ENCODE measurements around the gene HDDC2.

Gene HDDC2

GRCh38 chr6:125259354-125259736 lies 42.4 kb downstream of the HDDC2 start:
- H3K27me3 ChIP-seq (ENCODE audit: control insufficient read depth in 1 of 2, insufficient read depth in 2 of 2, low read length in 2 of 2) = no peaks in the 10 kb centered on the region
- no peaks in the 10 kb centered on the region for H3K4me1 ChIP-seq (ENCODE audit: control insufficient read depth in 1 of 2, insufficient read depth in 2 of 2, low read length in 2 of 2)
- no peak overlapping the region for H3K4me3 ChIP-seq (ENCODE audit: low read depth in 1 of 2, low read length in 2 of 2)
- H3K9me3 ChIP-seq (ENCODE audit: control insufficient read depth in 1 of 2, low read length in 2 of 2) = no peaks in the 10 kb centered on the region
- no peak overlapping the region for H3K9ac ChIP-seq (ENCODE audit: low read depth in 1 of 2, low read length in 2 of 2)
- H3K36me3 ChIP-seq (ENCODE audit: control insufficient read depth in 1 of 2, insufficient read depth in 2 of 2, low read length in 2 of 2) = no peaks in the 10 kb centered on the region
- H3K27ac ChIP-seq (ENCODE audit: low read depth, low read length) = no peak overlapping the region

- Histone ChIP-seq H3K27ac (ENCODE audit: low read depth, low read length) (no peak overlapping the region), H3K4me1 (ENCODE audit: control insufficient read depth in 1 of 2, insufficient read depth in 2 of 2, low read length in 2 of 2) (no peaks in the 10 kb centered on the region), H3K9ac (ENCODE audit: low read depth in 1 of 2, low read length in 2 of 2) (no peak overlapping the region)
Observed at GRCh38 chr6:125258651-125259353, 43.0 kb downstream of the HDDC2 start.

GRCh38 chr6:125257351-125257750 lies 44.4 kb downstream of the HDDC2 start:
- Histone ChIP-seq H3K27ac (ENCODE audit: low read depth, low read length) (no peak overlapping the region), H3K9ac (ENCODE audit: low read depth in 1 of 2, low read length in 2 of 2) (no peak overlapping the region), H3K9me3 (ENCODE audit: control insufficient read depth in 1 of 2, low read length in 2 of 2) (no peaks in the 10 kb centered on the region), H3K36me3 (ENCODE audit: control insufficient read depth in 1 of 2, insufficient read depth in 2 of 2, low read length in 2 of 2) (no peaks in the 10 kb centered on the region), H3K4me3 (ENCODE audit: low read depth in 1 of 2, low read length in 2 of 2) (no peak overlapping the region), H3K27me3 (ENCODE audit: control insufficient read depth in 1 of 2, insufficient read depth in 2 of 2, low read length in 2 of 2) (no peaks in the 10 kb centered on the region), H3K4me1 (ENCODE audit: control insufficient read depth in 1 of 2, insufficient read depth in 2 of 2, low read length in 2 of 2) (no peaks in the 10 kb centered on the region)

More at GRCh38 chr6:125258651-125259353, 43.0 kb downstream of the HDDC2 start:
- no peak overlapping the region for H3K4me3 ChIP-seq (ENCODE audit: low read depth in 1 of 2, low read length in 2 of 2)
- no peaks in the 10 kb centered on the region for H3K27me3 ChIP-seq (ENCODE audit: control insufficient read depth in 1 of 2, insufficient read depth in 2 of 2, low read length in 2 of 2)
- H3K9me3 ChIP-seq (ENCODE audit: control insufficient read depth in 1 of 2, low read length in 2 of 2) = no peaks in the 10 kb centered on the region
- H3K36me3 ChIP-seq (ENCODE audit: control insufficient read depth in 1 of 2, insufficient read depth in 2 of 2, low read length in 2 of 2) = no peaks in the 10 kb centered on the region

GRCh38 chr6:125255201-125255600 lies 46.6 kb downstream of the HDDC2 start:
- Histone ChIP-seq H3K36me3 (ENCODE audit: control insufficient read depth in 1 of 2, insufficient read depth in 2 of 2, low read length in 2 of 2) (no peaks in the 10 kb centered on the region), H3K9me3 (ENCODE audit: control insufficient read depth in 1 of 2, low read length in 2 of 2) (no peaks in the 10 kb centered on the region), H3K27ac (ENCODE audit: low read depth, low read length) (no peak overlapping the region), H3K9ac (ENCODE audit: low read depth in 1 of 2, low read length in 2 of 2) (no peak overlapping the region), H3K4me1 (ENCODE audit: control insufficient read depth in 1 of 2, insufficient read depth in 2 of 2, low read length in 2 of 2) (no peaks in the 10 kb centered on the region), H3K27me3 (ENCODE audit: control insufficient read depth in 1 of 2, insufficient read depth in 2 of 2, low read length in 2 of 2) (no peaks in the 10 kb centered on the region), H3K4me3 (ENCODE audit: low read depth in 1 of 2, low read length in 2 of 2) (no peak overlapping the region)

GRCh38 chr6:125254321-125254720 lies 47.4 kb downstream of the HDDC2 start:
- Histone ChIP-seq H3K4me1 (ENCODE audit: control insufficient read depth in 1 of 2, insufficient read depth in 2 of 2, low read length in 2 of 2) (no peaks in the 10 kb centered on the region), H3K36me3 (ENCODE audit: control insufficient read depth in 1 of 2, insufficient read depth in 2 of 2, low read length in 2 of 2) (no peaks in the 10 kb centered on the region), H3K9ac (ENCODE audit: low read depth in 1 of 2, low read length in 2 of 2) (no peak overlapping the region), H3K4me3 (ENCODE audit: low read depth in 1 of 2, low read length in 2 of 2) (no peak overlapping the region), H3K27ac (ENCODE audit: low read depth, low read length) (no peak overlapping the region), H3K9me3 (ENCODE audit: control insufficient read depth in 1 of 2, low read length in 2 of 2) (no peaks in the 10 kb centered on the region), H3K27me3 (ENCODE audit: control insufficient read depth in 1 of 2, insufficient read depth in 2 of 2, low read length in 2 of 2) (no peaks in the 10 kb centered on the region)

GRCh38 chr6:125253881-125254280 lies 47.9 kb downstream of the HDDC2 start:
- no peaks in the 10 kb centered on the region for H3K4me1 ChIP-seq (ENCODE audit: control insufficient read depth in 1 of 2, insufficient read depth in 2 of 2, low read length in 2 of 2)
- no peaks in the 10 kb centered on the region for H3K36me3 ChIP-seq (ENCODE audit: control insufficient read depth in 1 of 2, insufficient read depth in 2 of 2, low read length in 2 of 2)
- no peaks in the 10 kb centered on the region for H3K27me3 ChIP-seq (ENCODE audit: control insufficient read depth in 1 of 2, insufficient read depth in 2 of 2, low read length in 2 of 2)
- no peaks in the 10 kb centered on the region for H3K9me3 ChIP-seq (ENCODE audit: control insufficient read depth in 1 of 2, low read length in 2 of 2)
- H3K27ac ChIP-seq (ENCODE audit: low read depth, low read length) = no peak overlapping the region
- no peak overlapping the region for H3K9ac ChIP-seq (ENCODE audit: low read depth in 1 of 2, low read length in 2 of 2)
- no peak overlapping the region for H3K4me3 ChIP-seq (ENCODE audit: low read depth in 1 of 2, low read length in 2 of 2)

GRCh38 chr6:125252891-125253290 lies 48.9 kb downstream of the HDDC2 start:
- Histone ChIP-seq H3K27ac (ENCODE audit: low read depth, low read length) (no peak overlapping the region), H3K36me3 (ENCODE audit: control insufficient read depth in 1 of 2, insufficient read depth in 2 of 2, low read length in 2 of 2) (no peaks in the 10 kb centered on the region), H3K4me1 (ENCODE audit: control insufficient read depth in 1 of 2, insufficient read depth in 2 of 2, low read length in 2 of 2) (no peaks in the 10 kb centered on the region), H3K9ac (ENCODE audit: low read depth in 1 of 2, low read length in 2 of 2) (no peak overlapping the region), H3K27me3 (ENCODE audit: control insufficient read depth in 1 of 2, insufficient read depth in 2 of 2, low read length in 2 of 2) (no peaks in the 10 kb centered on the region), H3K9me3 (ENCODE audit: control insufficient read depth in 1 of 2, low read length in 2 of 2) (no peaks in the 10 kb centered on the region), H3K4me3 (ENCODE audit: low read depth in 1 of 2, low read length in 2 of 2) (no peak overlapping the region)

GRCh38 chr6:125251516-125252220 lies 50.1 kb downstream of the HDDC2 start:
- Histone ChIP-seq H3K9ac (ENCODE audit: low read depth in 1 of 2, low read length in 2 of 2) (no peak overlapping the region), H3K36me3 (ENCODE audit: control insufficient read depth in 1 of 2, insufficient read depth in 2 of 2, low read length in 2 of 2) (no peaks in the 10 kb centered on the region), H3K4me1 (ENCODE audit: control insufficient read depth in 1 of 2, insufficient read depth in 2 of 2, low read length in 2 of 2) (no peaks in the 10 kb centered on the region), H3K4me3 (ENCODE audit: low read depth in 1 of 2, low read length in 2 of 2) (no peak overlapping the region), H3K9me3 (ENCODE audit: control insufficient read depth in 1 of 2, low read length in 2 of 2) (no peaks in the 10 kb centered on the region), H3K27me3 (ENCODE audit: control insufficient read depth in 1 of 2, insufficient read depth in 2 of 2, low read length in 2 of 2) (no peaks in the 10 kb centered on the region), H3K27ac (ENCODE audit: low read depth, low read length) (no peak overlapping the region)

- peaks cover 3% of the 10 kb centered on the region in 2 donors for H3K4me1 ChIP-seq (ENCODE audit: control insufficient read depth in 1 of 2, insufficient read depth in 2 of 2, low read length in 2 of 2)
- no peak overlapping the region for H3K27ac ChIP-seq (ENCODE audit: low read depth, low read length)
- no peak overlapping the region for H3K9ac ChIP-seq (ENCODE audit: low read depth in 1 of 2, low read length in 2 of 2)
- no peaks in the 10 kb centered on the region for H3K9me3 ChIP-seq (ENCODE audit: control insufficient read depth in 1 of 2, low read length in 2 of 2)
- H3K36me3 ChIP-seq (ENCODE audit: control insufficient read depth in 1 of 2, insufficient read depth in 2 of 2, low read length in 2 of 2) = no peaks in the 10 kb centered on the region
- no peaks in the 10 kb centered on the region for H3K27me3 ChIP-seq (ENCODE audit: control insufficient read depth in 1 of 2, insufficient read depth in 2 of 2, low read length in 2 of 2)
- H3K4me3 ChIP-seq (ENCODE audit: low read depth in 1 of 2, low read length in 2 of 2) = no peak overlapping the region
Observed at GRCh38 chr6:125250511-125250910, 51.3 kb downstream of the HDDC2 start.

GRCh38 chr6:125248136-125248535 lies 53.6 kb downstream of the HDDC2 start:
- no peak overlapping the region for H3K4me3 ChIP-seq (ENCODE audit: low read depth in 1 of 2, low read length in 2 of 2)
- H3K27ac ChIP-seq (ENCODE audit: low read depth, low read length) = no peak overlapping the region
- H3K9me3 ChIP-seq (ENCODE audit: control insufficient read depth in 1 of 2, low read length in 2 of 2) = peaks cover 0 to under 1% of the 10 kb centered on the region in 2 donors
- H3K4me1 ChIP-seq (ENCODE audit: control insufficient read depth in 1 of 2, insufficient read depth in 2 of 2, low read length in 2 of 2) = peaks cover 4 to 5% of the 10 kb centered on the region in 2 donors
- no peaks in the 10 kb centered on the region for H3K27me3 ChIP-seq (ENCODE audit: control insufficient read depth in 1 of 2, insufficient read depth in 2 of 2, low read length in 2 of 2)
- H3K36me3 ChIP-seq (ENCODE audit: control insufficient read depth in 1 of 2, insufficient read depth in 2 of 2, low read length in 2 of 2) = no peaks in the 10 kb centered on the region
- no peak overlapping the region for H3K9ac ChIP-seq (ENCODE audit: low read depth in 1 of 2, low read length in 2 of 2)

Data from duodenal mucosa (tissue), 2 donors.